Glomerular visceral epithelial cell (primary cell): ENCODE results near the gene XPC.

Source experiments
- DNase-seq: peaks from one replicate; pipeline ENCODE4 v3.0.0-alpha.2; 2016; ENCODE audit errors: extremely low spot score

Gene XPC

GRCh38 chr3:14208168-14208567, 29.8 kb upstream of the XPC start:
- no peak for DNase-seq

- DNase-seq = no peak
Observed at GRCh38 chr3:14206548-14207177, 28.3 kb upstream of the XPC start.

- no peak for DNase-seq
Observed at GRCh38 chr3:14204515-14205284, 26.3 kb upstream of the XPC start.

- DNase-seq = peak; percentile 79
Observed at GRCh38 chr3:14203521-14204079, 25.2 kb upstream of the XPC start.

GRCh38 chr3:14202874-14203520, 24.6 kb upstream of the XPC start:
- DNase-seq = no peak

- peak; percentile 30 for DNase-seq
Observed at GRCh38 chr3:14201940-14202684, 23.7 kb upstream of the XPC start.

- no peak for DNase-seq
Observed at GRCh38 chr3:14200841-14201240, 22.4 kb upstream of the XPC start.

- no peak for DNase-seq
Observed at GRCh38 chr3:14200276-14200675, 21.9 kb upstream of the XPC start.

- no peak for DNase-seq
Observed at GRCh38 chr3:14199641-14200040, 21.2 kb upstream of the XPC start.

GRCh38 chr3:14194865-14195264, 16.5 kb upstream of the XPC start:
- no peak for DNase-seq

GRCh38 chr3:14188041-14188754, 9.8 kb upstream of the XPC start:
- no peak for DNase-seq

- no peak for DNase-seq
Observed at GRCh38 chr3:14186854-14187458, 8.6 kb upstream of the XPC start.

GRCh38 chr3:14183015-14183577, 4.7 kb upstream of the XPC start:
- no peak for DNase-seq

GRCh38 chr3:14181253-14181652, 2.9 kb upstream of the XPC start:
- DNase-seq = no peak

GRCh38 chr3:14179795-14180194, 1.4 kb upstream of the XPC start:
- no peak for DNase-seq

GRCh38 chr3:14179114-14179465, 689 bp upstream of the XPC start:
- no peak for DNase-seq

GRCh38 chr3:14177580-14178246, 688 bp downstream of the XPC start:
- DNase-seq = peak; percentile 12

GRCh38 chr3:14175383-14176037, 2.9 kb downstream of the XPC start:
- DNase-seq = peak; percentile 40

GRCh38 chr3:14174483-14174882, 3.9 kb downstream of the XPC start:
- no peak for DNase-seq

GRCh38 chr3:14172496-14172895, 5.9 kb downstream of the XPC start:
- DNase-seq = no peak
